Type B pancreatic cell (in vitro differentiated cells): ENCODE results near the gene IFT22. TPM values are rescaled to one million over a fixed set of nuclear protein-coding genes. Genes with fewer than 3 reads are reported as not detected.

Experiments used
- DNase-seq: peaks from one replicate; pipeline ENCODE4 v3.0.0; 2021; ENCODE audit warnings: mixed read lengths; ENCODE audit not compliant: unreplicated experiment; ENCODE audit errors: extremely low spot score
- H3K27ac Mint-ChIP-seq: 2 replicates; pipeline ENCODE4 v1.8.0; 2021; ENCODE audit warnings: mild to moderate bottlenecking, mixed read lengths
- H3K27me3 Mint-ChIP-seq: 2 replicates; pipeline ENCODE4 v1.8.0; 2021; ENCODE audit warnings: mixed read lengths
- H3K36me3 Mint-ChIP-seq: 2 replicates; pipeline ENCODE4 v1.8.0; 2021; ENCODE audit warnings: mixed read lengths
- H3K4me1 Mint-ChIP-seq: one replicate; pipeline ENCODE4 v1.8.0; 2021; ENCODE audit warnings: mixed read lengths; ENCODE audit not compliant: unreplicated experiment
- H3K4me3 Mint-ChIP-seq: 2 replicates; pipeline ENCODE4 v1.8.0; 2021; ENCODE audit warnings: mild to moderate bottlenecking, mixed read lengths
- H3K9me3 Mint-ChIP-seq: 2 replicates; pipeline ENCODE4 v1.8.0; 2021; ENCODE audit warnings: mixed read lengths
- long read RNA-seq: library from polyadenylated mRNA; unstranded; transcript quantifications from one replicate; pipeline ENCODE4 v2.0.0, GENCODE V29; 2020
- total RNA-seq: library from RNA; stranded (reverse); gene quantifications from 2 replicates; pipeline ENCODE4 v1.2.1, GENCODE V29; 2021; ENCODE audit warnings: low replicate concordance
- TF ChIP-seq, protein P1 (sequence below): fragments of 200-600 bp; sonication (generic); conservative IDR thresholded peaks from 2 replicates; pipeline ENCODE4 v1.5.0; 2021; ENCODE audit warnings: antibody characterized with exemption, mild to moderate bottlenecking

IFT22 gene
- 31.5 and 48.1 TPM in 2 replicates for total RNA-seq
- long read RNA-seq, transcript IFT22-201 (5 exons, 1,130 nt), result major isoform, 33 of 43 reads
- long read RNA-seq, transcript IFT22-209 (4 exons, 917 nt), result minor isoform, 5 of 43 reads
- long read RNA-seq, partial matches to known transcripts, result 1 of 43 reads
- long read RNA-seq, other reads (novel, unspliced or antisense), result 0 of 43 reads

DNA sequence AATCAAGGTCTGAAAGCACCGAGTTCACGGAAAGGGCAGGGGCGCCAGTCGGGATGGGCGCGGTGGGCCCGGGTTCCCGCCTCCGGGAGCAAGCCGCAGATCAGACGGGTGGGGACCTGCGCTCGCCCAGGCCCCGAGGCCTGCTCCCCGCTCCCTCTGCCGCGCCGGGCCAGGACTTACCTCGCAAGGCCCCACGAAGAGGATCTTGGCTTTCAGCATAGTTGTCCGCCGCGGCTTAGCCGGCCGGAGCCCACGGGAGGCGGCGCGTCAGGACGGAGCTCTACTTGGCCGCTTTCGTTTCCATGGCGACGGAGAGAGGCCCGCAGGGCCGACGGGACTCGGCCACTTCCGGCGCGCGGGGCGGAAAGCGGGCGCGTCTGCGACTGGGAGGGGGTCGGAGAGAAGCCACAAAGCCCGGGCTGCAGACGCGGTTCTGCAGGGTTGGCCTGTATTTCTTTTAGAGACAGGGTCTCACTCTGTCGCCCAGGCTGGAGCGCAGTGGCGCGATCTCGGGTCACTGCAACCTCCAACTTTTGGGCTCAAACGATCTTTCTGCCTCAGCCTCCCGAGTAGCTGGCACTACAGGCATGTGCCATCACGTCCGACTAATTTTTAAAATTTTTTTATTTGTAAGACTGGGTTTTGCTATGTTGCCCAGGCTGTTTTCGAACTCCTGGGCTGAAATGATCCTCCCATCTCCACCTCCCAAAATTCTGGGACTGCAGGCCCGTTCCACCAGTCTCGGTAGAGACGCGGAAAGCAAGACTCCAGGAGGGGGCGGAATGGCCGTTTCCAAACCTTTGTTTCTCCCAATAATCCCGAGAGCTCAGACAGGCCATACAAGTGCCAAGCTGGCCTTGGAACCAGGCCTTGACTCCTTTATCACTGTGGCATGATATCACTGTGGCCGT is at the start of gene IFT22:
IFT22 (minus strand) TSS at position 322 of the 911 bp plus-strand sequence; CDS start at position 219, 103 bp downstream.
- H3K27me3 Mint-ChIP-seq, result no peaks in the 10 kb centered on the region
- H3K9me3 Mint-ChIP-seq, result no peaks in the 10 kb centered on the region
- no peaks in the 10 kb centered on the region for H3K36me3 Mint-ChIP-seq
- DNase-seq, result peak; percentile 94
- peak within 1 kb of the TSS; percentile 96 for H3K27ac Mint-ChIP-seq
- peaks cover 5% of the 10 kb centered on the region for H3K4me1 Mint-ChIP-seq
- TF ChIP-seq, protein P1, sequence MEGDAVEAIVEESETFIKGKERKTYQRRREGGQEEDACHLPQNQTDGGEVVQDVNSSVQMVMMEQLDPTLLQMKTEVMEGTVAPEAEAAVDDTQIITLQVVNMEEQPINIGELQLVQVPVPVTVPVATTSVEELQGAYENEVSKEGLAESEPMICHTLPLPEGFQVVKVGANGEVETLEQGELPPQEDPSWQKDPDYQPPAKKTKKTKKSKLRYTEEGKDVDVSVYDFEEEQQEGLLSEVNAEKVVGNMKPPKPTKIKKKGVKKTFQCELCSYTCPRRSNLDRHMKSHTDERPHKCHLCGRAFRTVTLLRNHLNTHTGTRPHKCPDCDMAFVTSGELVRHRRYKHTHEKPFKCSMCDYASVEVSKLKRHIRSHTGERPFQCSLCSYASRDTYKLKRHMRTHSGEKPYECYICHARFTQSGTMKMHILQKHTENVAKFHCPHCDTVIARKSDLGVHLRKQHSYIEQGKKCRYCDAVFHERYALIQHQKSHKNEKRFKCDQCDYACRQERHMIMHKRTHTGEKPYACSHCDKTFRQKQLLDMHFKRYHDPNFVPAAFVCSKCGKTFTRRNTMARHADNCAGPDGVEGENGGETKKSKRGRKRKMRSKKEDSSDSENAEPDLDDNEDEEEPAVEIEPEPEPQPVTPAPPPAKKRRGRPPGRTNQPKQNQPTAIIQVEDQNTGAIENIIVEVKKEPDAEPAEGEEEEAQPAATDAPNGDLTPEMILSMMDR, result peak; percentile 59
- peak within 1 kb of the TSS; percentile 95 for H3K4me3 Mint-ChIP-seq

DNA sequence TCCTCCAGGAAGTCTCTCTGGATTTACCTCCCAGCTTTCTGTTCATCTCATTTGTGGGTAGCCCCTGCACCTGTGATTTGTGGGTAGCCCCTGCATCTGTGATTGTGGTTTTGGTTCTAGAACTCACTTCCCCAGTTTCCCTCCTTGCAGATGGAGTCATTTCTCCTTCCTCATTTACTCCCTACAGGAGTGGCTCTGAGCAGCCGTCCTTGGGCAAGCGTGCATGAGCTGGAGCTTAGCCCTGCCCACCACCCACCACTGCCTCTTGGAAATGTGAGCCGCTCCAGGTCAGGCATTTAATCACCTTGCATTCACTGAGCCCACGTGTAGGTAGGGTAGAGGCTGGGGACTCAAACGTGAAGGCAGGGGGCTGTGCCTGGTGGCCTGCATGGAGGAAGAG is 49.2 kb upstream of the IFT22 start:
- Mint-ChIP-seq H3K36me3 (peaks cover 5% of the 10 kb centered on the region), H3K27ac (no peak overlapping the region), H3K9me3 (no peaks in the 10 kb centered on the region), H3K27me3 (no peaks in the 10 kb centered on the region), H3K4me1 (peaks cover 22% of the 10 kb centered on the region), H3K4me3 (no peak overlapping the region)
- DNase-seq, result no peak
- TF ChIP-seq, protein P1, result no peak

DNA sequence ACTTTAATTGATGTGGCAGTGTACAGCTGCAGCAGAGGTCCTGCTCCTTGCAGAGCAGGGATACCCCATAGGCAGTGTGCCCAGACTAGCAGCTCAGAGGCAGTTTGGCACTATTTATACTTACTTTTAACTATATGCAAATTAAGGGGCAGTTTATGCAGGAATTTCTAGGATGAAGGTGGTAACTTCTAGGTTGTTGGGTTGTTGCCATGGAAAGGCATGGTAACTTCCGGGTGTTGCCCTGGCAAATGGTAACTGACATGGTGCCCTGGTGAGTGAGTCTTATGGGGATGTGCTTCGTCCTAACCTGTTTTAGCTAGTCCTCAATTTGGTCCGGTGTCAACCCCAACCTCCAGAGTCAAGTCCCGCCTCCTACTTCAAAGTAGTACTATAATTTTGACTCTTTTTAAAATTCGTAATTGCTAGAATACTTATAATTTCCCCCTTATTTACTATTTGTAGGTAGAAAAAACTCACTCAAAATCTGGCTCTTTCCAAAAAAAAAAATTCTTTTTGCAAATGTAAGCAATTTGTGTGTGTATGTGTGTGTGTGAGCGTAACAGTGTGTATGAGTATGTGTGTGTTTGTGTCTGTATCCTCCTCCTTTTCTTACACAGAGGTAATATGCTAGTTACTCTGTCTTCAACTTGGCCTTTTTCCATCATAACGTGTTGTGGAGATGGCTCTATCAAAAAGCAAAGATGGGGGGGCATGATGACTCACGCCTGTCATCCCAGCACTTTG is 47.0 kb upstream of the IFT22 start:
- TF ChIP-seq, protein P1, result no peak
- Mint-ChIP-seq H3K9me3 (no peaks in the 10 kb centered on the region), H3K4me1 (peaks cover 13% of the 10 kb centered on the region), H3K4me3 (no peak overlapping the region), H3K27me3 (no peaks in the 10 kb centered on the region), H3K36me3 (peaks cover 8% of the 10 kb centered on the region), H3K27ac (no peak overlapping the region)
- no peak for DNase-seq

DNA sequence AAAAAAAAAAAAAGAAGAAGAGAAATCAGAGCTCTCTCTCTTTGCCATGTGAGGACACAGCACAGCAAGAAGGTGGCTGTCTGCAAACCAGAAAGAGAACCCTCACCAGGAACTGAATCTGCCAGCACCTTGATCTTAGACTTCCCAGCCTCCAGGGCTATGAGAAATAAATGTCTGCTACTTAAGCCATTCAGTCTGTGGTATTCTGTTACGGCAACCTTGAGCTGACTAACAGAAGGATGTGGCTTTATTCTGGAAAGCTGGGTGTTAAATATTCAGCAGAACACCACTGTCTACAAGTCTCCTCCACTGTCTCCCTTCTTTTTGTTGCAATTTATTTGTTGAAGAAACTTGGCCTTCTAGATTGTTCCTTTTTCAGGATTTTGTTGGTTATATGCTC is 46.1 kb upstream of the IFT22 start:
- Mint-ChIP-seq H3K36me3 (peaks cover 8% of the 10 kb centered on the region), H3K27me3 (no peaks in the 10 kb centered on the region), H3K4me3 (no peak overlapping the region), H3K27ac (no peak overlapping the region), H3K9me3 (no peaks in the 10 kb centered on the region), H3K4me1 (peaks cover 5% of the 10 kb centered on the region)
- no peak for DNase-seq
- TF ChIP-seq, protein P1, result no peak

DNA sequence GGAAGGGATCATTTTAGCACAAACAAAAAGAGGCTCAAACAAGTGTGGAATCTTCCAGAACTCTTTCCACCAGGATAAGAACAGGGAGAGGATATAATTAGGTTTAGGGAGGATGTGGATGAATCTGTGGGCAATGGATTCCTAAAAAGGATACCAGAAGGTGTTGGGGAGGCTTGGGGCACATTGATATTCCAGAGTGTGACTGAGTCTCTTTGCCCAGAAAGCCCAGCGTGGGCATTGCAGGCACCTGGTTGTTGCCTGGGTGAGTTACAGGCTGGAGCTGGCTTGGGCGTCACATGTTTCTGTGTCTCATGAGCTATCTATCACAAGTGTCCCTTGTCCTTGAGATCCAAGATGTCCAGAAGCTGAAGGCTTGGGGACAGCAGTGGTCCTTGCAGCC is 44.3 kb upstream of the IFT22 start:
- H3K9me3 Mint-ChIP-seq, result no peaks in the 10 kb centered on the region
- no peak for DNase-seq
- TF ChIP-seq, protein P1, result no peak
- peaks cover 8% of the 10 kb centered on the region for H3K36me3 Mint-ChIP-seq
- peak overlapping the region; percentile 16 for H3K4me3 Mint-ChIP-seq
- H3K4me1 Mint-ChIP-seq, result peaks cover 5% of the 10 kb centered on the region
- H3K27me3 Mint-ChIP-seq, result peaks cover 3% of the 10 kb centered on the region
- H3K27ac Mint-ChIP-seq, result no peak overlapping the region
